GM12891 (cell line): ENCODE measurements around the gene FBXL2.

Source experiments
- POLR2A ChIP-seq: IDR thresholded peaks from 2 replicates; pipeline ENCODE4 v1.6.1; 2011; ENCODE audit warnings: low read depth, low read length, control low read depth
- POLR2AphosphoS5 ChIP-seq: IDR thresholded peaks from 2 replicates; pipeline ENCODE4 v1.6.1; 2011; ENCODE audit warnings: low read depth, low read length, control low read depth
- POU2F2 ChIP-seq: IDR thresholded peaks from 2 replicates; pipeline ENCODE4 v1.6.1; 2011; ENCODE audit warnings: low read depth, mild to moderate bottlenecking, control low read depth, low read length, moderate library complexity
- SPI1 ChIP-seq: IDR thresholded peaks from 2 replicates; pipeline ENCODE4 v1.6.1; 2011; ENCODE audit warnings: low read depth, low read length, control low read depth
- TAF1 ChIP-seq: IDR thresholded peaks from 2 replicates; pipeline ENCODE4 v1.6.1; 2011; ENCODE audit warnings: low read depth, low read length, control low read depth

GRCh38 chr3:33277193-33277882, at the start of gene FBXL2:
- TF ChIP-seq POLR2A (no peak), POLR2AphosphoS5 (no peak), SPI1 (no peak), TAF1 (no peak), POU2F2 (no peak)
